Neural progenitor cell (in vitro differentiated cells): ENCODE measurements around the gene PPP2R1B.

Experiments
- CTCF ChIP-seq: fragments of 200-600 bp; sonication (generic); IDR thresholded peaks from 2 replicates; pipeline ENCODE4 v1.5.1; 2017; ENCODE audit warnings: antibody characterized with exemption, mild to moderate bottlenecking
- EZH2 ChIP-seq: fragments of 200-600 bp; sonication (generic); IDR thresholded peaks from 2 replicates; pipeline ENCODE4 v1.6.1; 2017; ENCODE audit warnings: antibody characterized with exemption, mild to moderate bottlenecking, moderate library complexity

- TF ChIP-seq CTCF (no peak), EZH2 (no peak)
Measured at GRCh38 chr11:111703576-111703975, 62.6 kb downstream of the PPP2R1B start.
